ENCODE measurements around the gene SPACA4.

SPACA4 gene

GRCh38 chr19:48596679-48597465 is 9.7 kb upstream of the SPACA4 start:
- no peak for DNase-seq (ENCODE audit: low read depth)

- no peak for DNase-seq (ENCODE audit: low read depth)
Measured at GRCh38 chr19:48598996-48599700, 7.4 kb upstream of the SPACA4 start.

GRCh38 chr19:48600679-48601417 is 5.7 kb upstream of the SPACA4 start:
- no peak for DNase-seq (ENCODE audit: low read depth)

- no peak for DNase-seq (ENCODE audit: low read depth)
Measured at GRCh38 chr19:48603001-48603400, 3.5 kb upstream of the SPACA4 start.

DNA sequence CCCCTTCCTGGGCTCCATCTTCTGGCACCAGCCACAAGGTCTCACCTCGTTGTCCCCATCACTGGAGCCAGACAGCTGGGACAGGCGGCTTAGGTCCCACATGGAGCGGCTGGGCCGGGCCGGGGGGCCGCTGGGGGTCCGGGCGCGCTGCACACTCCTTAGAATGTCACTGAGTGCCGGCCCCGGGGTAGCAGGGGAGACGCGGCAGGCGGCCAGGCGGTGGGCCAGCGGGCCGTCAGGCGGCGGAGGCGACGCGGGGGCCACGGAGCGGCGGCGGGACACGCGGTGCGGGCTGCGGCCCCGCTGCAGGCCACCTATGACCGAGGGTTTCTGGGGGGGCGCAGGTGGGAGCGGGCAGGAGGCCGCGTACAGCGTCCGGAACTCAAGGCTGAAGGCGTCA is 3.1 kb upstream of the SPACA4 start:
- no peak for DNase-seq (ENCODE audit: low read depth)

- no peak for DNase-seq (ENCODE audit: low read depth)
Measured at GRCh38 chr19:48603850-48604249, 2.7 kb upstream of the SPACA4 start.

DNA sequence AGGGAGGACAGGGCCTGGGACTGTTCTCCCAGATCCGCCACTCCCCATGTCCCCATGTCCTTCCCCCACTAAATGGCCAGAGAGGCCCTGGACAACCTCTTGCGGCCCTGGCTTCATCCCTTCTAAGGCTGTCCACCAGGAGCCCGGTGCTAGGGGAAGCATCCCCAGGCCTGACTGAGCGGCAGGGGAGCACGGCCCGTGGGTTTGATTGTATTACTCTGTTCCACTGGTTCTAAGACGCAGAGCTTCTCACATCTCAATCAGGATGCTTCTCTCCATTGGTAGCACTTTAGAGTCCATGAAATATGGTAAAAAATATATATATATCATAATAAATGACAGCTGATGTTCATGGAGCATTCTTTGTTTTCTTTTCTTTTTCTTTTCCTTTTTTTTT is 815 bp downstream of the SPACA4 start:
- no peak for DNase-seq (ENCODE audit: low read depth)

DNA sequence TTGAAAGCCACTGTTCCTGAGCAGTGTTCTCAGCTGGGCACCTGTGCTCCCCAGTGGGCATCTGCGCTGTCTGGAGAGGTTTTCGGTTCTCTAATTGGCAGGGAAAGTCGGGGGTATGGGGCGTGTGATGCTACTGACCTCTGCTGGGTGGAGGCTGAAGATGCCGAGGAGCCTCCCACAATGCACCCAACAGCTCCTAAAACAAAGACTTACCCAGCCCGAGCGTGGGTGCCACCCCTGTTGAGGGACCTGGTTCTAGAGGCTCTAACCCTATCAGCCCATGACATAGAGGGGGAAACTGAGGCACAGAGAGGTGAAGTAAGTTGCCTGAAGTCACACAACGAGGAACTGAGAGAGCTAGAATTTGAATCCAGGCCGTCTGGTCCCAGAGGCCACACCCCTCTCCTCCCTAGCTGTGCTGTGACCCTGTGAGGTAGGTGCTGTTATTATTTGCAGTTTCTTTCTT is 2.3 kb downstream of the SPACA4 start:
- DNase-seq (ENCODE audit: low read depth), result no peak

DNA sequence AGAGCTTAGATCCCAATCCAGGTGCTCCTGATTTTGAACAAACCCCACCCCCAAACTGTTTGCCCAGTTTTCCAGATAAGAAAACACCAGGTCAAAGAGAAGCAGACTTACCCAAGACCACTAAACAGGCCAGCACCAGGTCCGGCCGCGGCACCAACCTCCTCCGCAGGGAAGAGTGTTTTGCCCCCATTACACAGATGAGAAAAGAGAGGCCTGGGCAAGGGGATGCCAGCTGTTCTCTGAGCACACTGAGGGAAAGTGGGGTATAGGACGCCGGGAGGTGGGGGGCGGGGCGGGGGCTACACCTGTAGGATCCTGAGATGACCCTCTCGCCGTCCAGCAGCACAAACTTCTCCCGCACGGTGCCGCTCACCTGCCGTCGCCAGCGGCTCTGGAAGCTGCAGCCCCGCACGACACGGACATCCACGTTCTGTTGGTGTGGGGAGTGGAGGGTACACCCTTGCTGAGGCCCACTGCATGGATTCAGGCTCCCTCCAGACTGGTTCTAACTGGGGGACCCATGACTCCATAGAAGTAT is 3.1 kb downstream of the SPACA4 start:
- DNase-seq (ENCODE audit: low read depth), result no peak

DNA sequence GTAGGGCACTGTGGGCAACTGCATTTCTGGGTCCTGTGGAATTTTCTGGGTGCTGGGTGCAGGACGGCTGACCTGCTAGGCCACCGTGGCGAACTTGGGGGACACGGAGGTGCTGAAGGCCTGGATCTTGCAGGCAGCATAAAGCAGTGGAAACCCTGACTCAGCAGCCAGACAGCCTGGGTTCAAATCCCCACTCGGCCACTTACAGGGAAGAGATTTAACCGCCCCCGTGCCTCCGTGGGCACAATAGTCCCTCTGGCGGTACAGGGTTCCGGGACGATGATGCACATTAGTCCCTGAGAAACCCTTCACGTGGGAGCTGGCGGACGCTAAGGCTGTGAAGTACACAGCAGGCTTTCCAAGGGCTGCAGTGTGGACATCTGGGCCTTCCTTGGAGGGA is 5.3 kb downstream of the SPACA4 start:
- DNase-seq (ENCODE audit: low read depth), result no peak

GRCh38 chr19:48613024-48613851 is 6.7 kb downstream of the SPACA4 start:
- DNase-seq (ENCODE audit: low read depth), result no peak

GRCh38 chr19:48613852-48614435 is 7.4 kb downstream of the SPACA4 start:
- no peak for DNase-seq (ENCODE audit: low read depth)

DNA sequence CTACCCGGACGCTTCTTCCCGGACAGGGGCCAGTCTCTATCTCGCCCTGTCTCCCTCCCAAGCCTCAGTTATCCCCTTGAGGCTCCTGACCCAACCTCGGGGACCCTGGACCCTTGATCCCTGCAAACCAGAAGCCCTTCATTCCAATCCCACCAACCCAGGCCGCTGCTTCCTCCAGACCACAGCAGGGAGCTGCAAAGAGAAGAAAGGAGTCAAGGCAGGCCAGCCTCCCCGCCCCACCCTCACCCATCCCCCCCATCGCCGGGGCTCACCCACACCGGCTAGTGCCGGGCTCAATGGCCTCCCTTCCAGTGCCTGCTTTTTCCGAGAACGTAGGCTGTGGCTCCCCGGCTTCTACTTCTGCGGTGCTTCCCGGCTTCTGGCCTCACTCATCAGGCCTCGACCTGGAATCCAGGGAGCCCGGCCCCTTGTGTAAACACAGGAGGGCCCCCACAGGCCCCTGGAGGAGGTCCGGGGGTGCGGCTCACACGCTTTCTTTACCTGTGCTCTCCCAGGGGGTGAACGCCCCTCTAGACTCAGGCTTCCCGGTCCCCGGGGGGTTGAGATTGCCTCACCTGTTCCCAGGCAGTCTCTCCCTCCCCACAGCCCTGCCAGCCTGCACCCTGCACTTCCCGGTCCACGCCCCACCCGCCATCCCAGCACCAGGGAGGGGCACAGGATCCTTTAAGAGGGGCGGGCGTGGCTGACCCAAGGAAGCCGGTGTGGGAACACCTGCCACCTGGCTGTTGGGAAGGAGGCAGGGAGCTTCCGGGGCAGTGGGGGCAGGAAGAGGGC is 8.1 kb downstream of the SPACA4 start, which contains the start of gene FAM83E:
Gene FAM83E (minus strand): TSS at position 641 of the 795 bp plus-strand sequence. CDS start 1,704 bp downstream, outside the sequence.
- no peak for DNase-seq (ENCODE audit: low read depth)

DNA sequence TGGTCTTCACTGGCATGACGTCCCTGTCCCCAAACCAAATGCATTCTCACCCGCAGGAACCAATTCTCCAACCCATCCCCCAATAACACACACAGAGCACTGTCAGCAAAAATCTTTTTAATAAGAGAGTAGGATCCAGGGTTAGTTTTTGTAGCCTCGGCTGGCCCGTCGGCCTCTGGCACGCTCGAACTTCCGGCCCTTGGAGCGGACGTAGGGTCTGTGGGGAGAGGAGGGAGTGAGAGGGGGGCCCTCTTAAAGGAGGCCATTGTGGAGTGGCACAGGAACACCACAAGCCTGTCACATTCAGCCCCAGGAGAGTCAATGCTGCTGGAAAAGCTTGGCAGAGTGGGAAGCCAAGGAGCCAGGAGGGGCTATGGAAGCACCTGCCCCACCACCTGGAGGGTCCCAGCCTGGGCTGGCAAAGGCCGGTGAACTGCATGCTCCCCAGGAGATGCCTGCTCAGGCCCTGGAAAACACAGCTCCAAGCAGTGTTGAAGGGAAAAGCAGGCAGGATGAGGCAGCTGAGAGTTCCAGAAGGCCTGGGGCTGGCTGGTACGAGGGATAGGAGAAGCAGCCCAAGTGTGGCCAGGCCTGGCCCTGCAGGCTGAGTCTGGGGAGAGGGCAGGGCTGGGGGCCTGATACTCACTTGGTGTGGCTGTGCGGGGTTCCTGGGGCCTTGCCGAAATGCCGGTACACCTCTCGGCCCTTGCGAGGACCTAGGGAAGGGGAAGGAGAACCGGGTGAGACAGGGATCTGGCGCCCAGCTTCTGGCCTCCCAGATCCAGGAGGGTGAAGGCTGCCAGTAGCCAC is 8.9 kb downstream of the SPACA4 start:
- DNase-seq (ENCODE audit: low read depth), result no peak

DNA sequence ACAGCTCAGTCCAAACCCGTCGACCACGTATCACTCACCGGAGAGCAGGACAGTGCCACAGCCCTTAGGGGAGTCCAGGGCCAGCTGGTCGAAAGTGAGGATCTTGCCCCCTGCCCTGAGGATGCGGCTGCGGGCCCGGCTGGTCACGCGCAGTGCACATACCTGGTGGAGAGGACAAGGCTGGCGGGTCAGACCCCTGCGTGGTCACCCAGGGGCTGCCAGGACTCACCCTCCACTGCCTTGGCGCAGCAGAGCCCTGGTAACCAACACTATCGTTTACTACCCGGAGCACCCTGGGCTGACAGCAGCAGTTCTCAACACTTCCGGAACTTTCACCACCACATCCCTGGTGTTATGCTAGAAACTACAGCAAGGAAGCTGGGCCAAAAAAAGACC is 9.5 kb downstream of the SPACA4 start:
- no peak for DNase-seq (ENCODE audit: low read depth)

DNA sequence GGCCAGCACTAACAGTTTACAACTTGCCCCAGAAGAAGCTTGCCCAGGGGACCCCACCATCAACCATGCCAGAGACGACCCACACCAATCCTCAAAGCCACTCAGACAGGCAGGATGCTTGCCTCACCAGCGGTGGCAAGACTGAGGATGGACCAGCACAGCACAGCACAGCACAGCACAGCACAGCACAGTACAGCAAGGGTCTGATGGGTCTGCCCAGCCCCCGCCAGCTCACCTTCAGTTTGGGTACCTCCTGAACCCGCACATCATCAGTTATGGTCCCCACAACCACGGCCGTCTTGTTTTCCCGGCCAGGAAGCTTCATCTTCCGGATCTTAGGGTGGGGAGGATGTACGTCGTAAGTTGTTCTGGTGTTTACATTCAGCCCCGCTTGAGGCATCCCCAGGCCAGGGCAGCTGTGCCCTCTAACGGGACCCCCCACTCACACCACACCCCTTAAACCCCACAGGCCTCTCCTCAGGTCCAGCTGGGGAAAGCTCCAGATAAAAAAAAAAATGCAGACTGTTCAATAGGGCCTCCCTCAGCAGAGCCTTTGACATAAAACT is 10.0 kb downstream of the SPACA4 start:
- DNase-seq (ENCODE audit: low read depth), result no peak

DNA sequence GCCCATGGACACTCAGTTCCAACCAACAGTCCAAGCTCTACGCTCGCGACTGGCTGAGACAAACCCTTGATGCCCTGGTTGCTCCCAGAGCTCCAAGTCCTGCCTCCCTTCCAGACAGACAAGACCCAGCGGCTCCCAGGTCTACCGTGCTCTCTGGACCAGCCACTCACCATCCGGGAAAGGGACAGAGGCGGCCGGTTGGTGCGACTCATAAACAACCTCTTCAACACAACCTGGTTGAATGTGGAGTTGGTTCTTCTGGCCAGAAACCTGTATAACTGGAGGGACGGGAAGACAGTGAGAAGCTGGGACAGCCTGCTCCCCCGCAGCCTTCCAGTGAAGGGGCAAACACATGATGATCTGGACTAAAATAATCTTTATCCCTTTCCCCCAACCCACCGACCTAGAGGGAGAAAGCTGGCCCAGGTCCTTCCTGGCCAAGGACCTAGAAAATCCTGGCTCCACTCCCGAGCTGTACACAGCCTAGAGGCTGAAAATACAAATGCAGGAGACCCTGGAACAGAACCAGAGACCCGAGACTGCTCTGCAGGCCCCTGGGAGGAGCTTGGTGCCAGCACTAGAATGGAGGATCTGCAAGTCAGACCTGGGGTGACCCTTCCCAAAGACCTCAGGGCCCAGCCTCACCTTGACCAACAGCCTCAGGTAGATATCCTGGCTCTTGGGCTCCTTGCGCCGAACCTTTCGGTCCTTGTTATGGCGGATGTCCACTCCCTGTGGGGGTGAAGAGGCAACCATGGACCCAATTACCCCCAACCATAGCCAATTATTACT is 10.8 kb downstream of the SPACA4 start:
- DNase-seq (ENCODE audit: low read depth), result no peak

DNA sequence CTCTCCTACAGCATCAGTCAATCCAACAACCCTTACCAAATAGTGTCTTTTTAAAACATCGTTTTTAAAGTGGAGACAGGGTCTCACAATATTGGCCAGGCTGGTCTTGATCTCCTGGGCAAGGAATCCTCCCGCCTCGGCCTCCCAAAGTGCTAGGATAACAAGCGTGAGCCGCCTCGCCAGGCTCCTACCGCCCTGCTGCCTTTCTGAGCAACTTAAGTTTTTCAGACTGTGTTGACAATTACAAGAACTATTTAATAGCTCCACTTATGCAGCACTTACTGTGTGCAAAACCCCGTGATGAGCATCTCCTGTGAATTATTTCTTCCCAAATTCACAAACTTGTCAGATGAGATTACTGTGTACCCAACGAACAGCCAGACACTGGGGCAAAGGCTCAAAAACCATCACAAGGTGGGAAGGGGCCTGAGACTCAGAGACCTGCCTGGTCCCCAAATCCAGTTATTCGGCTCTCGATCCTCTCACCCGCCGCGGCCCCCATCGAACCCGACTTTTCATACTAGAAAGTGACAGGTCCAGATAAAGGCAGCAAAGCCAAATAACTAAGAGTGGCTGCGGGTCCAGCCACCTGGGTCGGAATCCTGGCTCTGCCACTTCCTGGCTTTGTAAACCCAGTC is 11.9 kb downstream of the SPACA4 start:
- no peak for DNase-seq (ENCODE audit: low read depth)
